ENCODE measurements around the gene ZNF583. TPM values are rescaled to one million over a fixed set of nuclear protein-coding genes. Genes with fewer than 3 reads are reported as not detected.

The ZNF583 gene
- total RNA-seq, 1 donor from 2014 or later = 4.5 TPM

GRCh38 chr19:56393119-56394012 lies 10.8 kb upstream of the ZNF583 start, which contains the start of gene ZNF582:
Gene ZNF582 (minus strand): TSS chr19:56393534. CDS start chr19:56391752, 1,782 bp downstream.
- H4K20me1 ChIP-seq (ENCODE audit: low read depth) = no peaks in the 10 kb centered on the region
- H3K4me2 ChIP-seq = peak within 1 kb of the TSS; percentile 69
- no peaks in the 10 kb centered on the region for H3K27me3 ChIP-seq
- H3K4me1 ChIP-seq = no peaks in the 10 kb centered on the region
- Mint-ChIP-seq H3K4me1 (peaks cover 2% of the 10 kb centered on the region), H3K27me3 (ENCODE audit: insufficient read depth, low read depth) (peaks cover 10% of the 10 kb centered on the region), H3K27ac (peak within 1 kb of the TSS; percentile 98), H3K4me3 (peak within 1 kb of the TSS; percentile 85), H3K36me3 (peaks cover 62% of the 10 kb centered on the region), H3K9me3 (peaks cover 70% of the 10 kb centered on the region)
- no peaks in the 10 kb centered on the region for H3K9me3 ChIP-seq (ENCODE audit: low read depth)
- H3F3A ChIP-seq (ENCODE audit: low read depth) = no peaks in the 10 kb centered on the region
- peak within 1 kb of the TSS; percentile 64 for H3K4me3 ChIP-seq
- H3K9ac ChIP-seq = peak within 1 kb of the TSS; percentile 86
- peak; percentile 84 for TF ChIP-seq CTCF (IDR thresholded peaks at IDR 0.05)
- no peak for TF ChIP-seq EZH2phosphoT487 (IDR thresholded peaks at IDR 0.05)
- TF ChIP-seq EZH2 (IDR thresholded peaks at IDR 0.05) = no peak
- H3K27ac ChIP-seq = peak within 1 kb of the TSS; percentile 23
- no peaks in the 10 kb centered on the region for H3K79me2 ChIP-seq (ENCODE audit: low read depth)
- H3K36me3 ChIP-seq = no peaks in the 10 kb centered on the region
- DNase-seq (ENCODE audit: low spot score) = peak; percentile 98
- peak within 1 kb of the TSS; percentile 95 for H2AFZ ChIP-seq (replicated peaks)

GRCh38 chr19:56398809-56399208 lies 5.3 kb upstream of the ZNF583 start:
- H3K27ac ChIP-seq = no peak overlapping the region
- peaks cover 67% of the 10 kb centered on the region for H3K36me3 Mint-ChIP-seq

GRCh38 chr19:56400485-56400884 lies 3.6 kb upstream of the ZNF583 start:
- Histone ChIP-seq H3K79me2 (ENCODE audit: low read depth) (peaks cover 23% of the 10 kb centered on the region), H3K27me3 (no peaks in the 10 kb centered on the region), H3F3A (ENCODE audit: low read depth) (no peaks in the 10 kb centered on the region), H3K4me2 (no peak overlapping the region), H3K27ac (no peak overlapping the region), H3K9ac (no peak overlapping the region), H3K4me1 (no peaks in the 10 kb centered on the region), H3K4me3 (no peak overlapping the region), H3K9me3 (ENCODE audit: low read depth) (no peaks in the 10 kb centered on the region), H4K20me1 (ENCODE audit: low read depth) (no peaks in the 10 kb centered on the region), H3K36me3 (no peaks in the 10 kb centered on the region), H2AFZ (replicated peaks) (no peak overlapping the region)
- Mint-ChIP-seq H3K27ac (no peak overlapping the region), H3K36me3 (peaks cover 67% of the 10 kb centered on the region), H3K9me3 (peaks cover 83% of the 10 kb centered on the region), H3K4me3 (no peak overlapping the region), H3K27me3 (ENCODE audit: insufficient read depth, low read depth) (peaks cover 14% of the 10 kb centered on the region), H3K4me1 (peaks cover 15% of the 10 kb centered on the region)
- DNase-seq (ENCODE audit: low spot score) = no peak
- TF ChIP-seq CTCF (IDR thresholded peaks at IDR 0.05) = no peak
- TF ChIP-seq EZH2 (IDR thresholded peaks at IDR 0.05) = no peak
- no peak for TF ChIP-seq EZH2phosphoT487 (IDR thresholded peaks at IDR 0.05)

More at GRCh38 chr19:56398809-56399208, 5.3 kb upstream of the ZNF583 start:
- H3K4me2 ChIP-seq = no peak overlapping the region
- H3K9me3 ChIP-seq (ENCODE audit: low read depth) = no peaks in the 10 kb centered on the region
- no peaks in the 10 kb centered on the region for H3K36me3 ChIP-seq
- H3K9ac ChIP-seq = no peak overlapping the region
- no peak overlapping the region for H3K27ac Mint-ChIP-seq
- DNase-seq (ENCODE audit: low spot score) = no peak
- H3K4me3 Mint-ChIP-seq = no peak overlapping the region
- H3K4me1 Mint-ChIP-seq = peaks cover 4% of the 10 kb centered on the region
- H3K27me3 ChIP-seq = no peaks in the 10 kb centered on the region
- H4K20me1 ChIP-seq (ENCODE audit: low read depth) = no peaks in the 10 kb centered on the region
- H3K9me3 Mint-ChIP-seq = peaks cover 85% of the 10 kb centered on the region
- H3K79me2 ChIP-seq (ENCODE audit: low read depth) = peaks cover 16% of the 10 kb centered on the region
- H3K4me3 ChIP-seq = no peak overlapping the region
- H3K4me1 ChIP-seq = no peaks in the 10 kb centered on the region
- no peak for TF ChIP-seq CTCF (IDR thresholded peaks at IDR 0.05)
- TF ChIP-seq EZH2 (IDR thresholded peaks at IDR 0.05) = no peak
- TF ChIP-seq EZH2phosphoT487 (IDR thresholded peaks at IDR 0.05) = no peak
- H2AFZ ChIP-seq (replicated peaks) = no peak overlapping the region
- H3F3A ChIP-seq (ENCODE audit: low read depth) = no peaks in the 10 kb centered on the region
- H3K27me3 Mint-ChIP-seq (ENCODE audit: insufficient read depth, low read depth) = peaks cover 10% of the 10 kb centered on the region
